Hepatocyte (in vitro differentiated cells): ENCODE measurements around the gene PPP1R15A. TPM values are rescaled to one million over a fixed set of nuclear protein-coding genes. Genes with fewer than 3 reads are reported as not detected.
"Not testable (repeated sequence)": the region's sequence is repeated elsewhere in the genome, so short reads cannot be mapped to it uniquely, and the experiment has no call there.

Source experiments
- DNase-seq: peaks from one replicate; pipeline ENCODE4 v3.0.0-alpha.2; 2016; ENCODE audit warnings: low spot score
- H2AFZ ChIP-seq: fragments of 200-600 bp; sonication (generic); 2 replicates; pipeline ENCODE4 v1.6.0; 2016; ENCODE audit warnings: antibody characterized with exemption, mild to moderate bottlenecking
- H3K27ac ChIP-seq: fragments of 200-600 bp; sonication (generic); 2 replicates; pipeline ENCODE4 v1.5.1; 2016; ENCODE audit warnings: mild to moderate bottlenecking
- H3K27me3 ChIP-seq: fragments of 200-600 bp; sonication (generic); 2 replicates; pipeline ENCODE4 v1.6.1; 2016
- H3K36me3 ChIP-seq: fragments of 200-600 bp; sonication (generic); replicated peaks from 2 replicates; pipeline ENCODE4 v1.5.1; 2016; ENCODE audit warnings: low read depth; ENCODE audit not compliant: insufficient read depth
- H3K4me1 ChIP-seq: fragments of 200-600 bp; sonication (generic); 2 replicates; pipeline ENCODE4 v1.5.1; 2016; ENCODE audit warnings: mild to moderate bottlenecking, moderate library complexity; ENCODE audit not compliant: insufficient read depth
- H3K4me2 ChIP-seq: fragments of 200-600 bp; sonication (generic); 2 replicates; pipeline ENCODE4 v1.6.0; 2016
- H3K4me3 ChIP-seq: fragments of 200-600 bp; sonication (generic); 2 replicates; pipeline ENCODE4 v1.5.1; 2016; ENCODE audit warnings: mild to moderate bottlenecking
- H3K79me2 ChIP-seq: fragments of 200-600 bp; sonication (generic); 2 replicates; pipeline ENCODE4 v1.6.0; 2017; ENCODE audit warnings: mild to moderate bottlenecking
- H3K9me2 ChIP-seq: fragments of 200-600 bp; sonication (generic); replicated peaks from 2 replicates; pipeline ENCODE4 v1.6.0; 2017; ENCODE audit warnings: mild to moderate bottlenecking; ENCODE audit not compliant: insufficient read depth
- H3K9me3 ChIP-seq: fragments of 200-600 bp; sonication (generic); 2 replicates; pipeline ENCODE4 v1.5.1; 2016; ENCODE audit warnings: low read depth, mild to moderate bottlenecking
- H4K20me1 ChIP-seq: fragments of 200-600 bp; sonication (generic); 2 replicates; pipeline ENCODE4 v1.6.0; 2016; ENCODE audit warnings: mild to moderate bottlenecking; ENCODE audit not compliant: insufficient read depth, poor library complexity, severe bottlenecking
- CTCF ChIP-seq: fragments of 200-600 bp; sonication (generic); IDR thresholded peaks from 2 replicates; pipeline ENCODE4 v1.5.1; 2016; ENCODE audit warnings: antibody characterized with exemption, mild to moderate bottlenecking; ENCODE audit not compliant: poor library complexity
- EZH2 ChIP-seq: fragments of 200-600 bp; sonication (generic); IDR thresholded peaks from 2 replicates; pipeline ENCODE4 v1.6.1; 2016; ENCODE audit warnings: antibody characterized with exemption, mild to moderate bottlenecking, borderline replicate concordance
- EZH2phosphoT487 ChIP-seq: fragments of 200-600 bp; sonication (generic); IDR thresholded peaks from one replicate; pipeline ENCODE4 v1.6.1; 2018; ENCODE audit warnings: antibody characterized with exemption, mild to moderate bottlenecking, low read depth, moderate library complexity; ENCODE audit not compliant: unreplicated experiment, severe bottlenecking
- WGBS: methylation state at CpG from one replicate; pipeline ENCODE4 v1.1.6; 2016; ENCODE audit warnings: low lambda C conversion rate; ENCODE audit errors: missing lambda C conversion rate; 5-methylcytosine and 5-hydroxymethylcytosine counted together
- polyA plus RNA-seq: library from polyadenylated mRNA; unstranded; fragments of >200 nt; fragmentation: Nextera tagmentation; extraction: Ambion mirVana; gene quantifications from 2 replicates; pipeline ENCODE4 v1.2.1, GENCODE V29; 2016
- total RNA-seq: library from RNA; depleted of rRNA; stranded (reverse); fragments of >200 nt; gene quantifications from 2 replicates; pipeline ENCODE4 v1.2.3, GENCODE V29; 2014

Gene PPP1R15A
- total and polyA plus RNA-seq, 2 experiments from 2014 or later: 83.1 to 172 TPM

DNA sequence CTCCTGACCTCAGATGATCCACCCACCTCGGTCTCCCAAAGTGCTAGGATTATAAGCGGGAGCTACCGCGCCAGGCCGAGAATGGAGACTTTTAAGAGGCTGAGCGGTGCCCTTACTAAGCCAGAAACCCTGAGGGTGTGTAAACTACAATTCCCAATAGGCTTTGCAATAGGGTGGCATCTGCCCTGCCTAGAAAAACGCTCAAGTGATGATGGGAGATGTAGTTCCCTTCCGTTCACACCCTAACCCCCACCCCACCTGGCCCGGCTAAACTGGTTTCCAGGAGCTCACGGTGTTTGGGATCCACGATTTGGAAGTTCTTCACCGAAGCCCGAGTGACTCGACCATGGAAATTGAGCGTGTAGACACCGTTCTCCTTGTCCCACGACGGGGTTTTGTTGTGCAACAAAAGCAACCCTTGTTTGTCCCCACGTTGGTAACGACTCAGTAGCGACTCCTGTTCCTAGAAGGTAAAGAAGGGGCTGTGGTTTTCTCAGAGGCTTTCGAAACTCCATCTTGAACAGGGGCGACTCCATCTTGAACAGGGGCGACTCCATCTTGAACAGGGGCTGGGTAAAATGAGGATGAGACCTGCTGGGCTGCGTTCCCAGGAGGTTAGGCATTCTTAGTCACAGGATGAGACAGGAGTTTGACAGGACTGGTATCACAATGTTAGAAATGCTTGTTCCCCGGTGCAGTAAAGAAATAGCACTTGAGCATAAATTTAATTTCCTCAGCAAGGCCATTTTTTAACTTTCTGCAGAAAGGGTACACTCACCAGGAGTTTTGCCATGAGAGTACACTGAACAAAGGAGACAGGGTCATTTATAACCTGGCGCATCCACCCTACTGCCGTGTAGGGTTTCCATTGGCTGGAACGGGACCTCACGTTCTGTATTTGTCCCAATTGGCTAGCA, 9.8 kb downstream of the PPP1R15A start:
- H3K9me2 ChIP-seq: no peaks in the 10 kb centered on the region
- peak; percentile 44 for DNase-seq
- TF ChIP-seq CTCF (no peak), EZH2phosphoT487 (no peak), EZH2 (no peak)
- no peaks in the 10 kb centered on the region for H3K36me3 ChIP-seq
- peaks cover 8% of the 10 kb centered on the region for H3K79me2 ChIP-seq
- H3K4me2 ChIP-seq: no peak overlapping the region
- no peaks in the 10 kb centered on the region for H3K9me3 ChIP-seq
- no peak overlapping the region for H3K4me3 ChIP-seq
- no peaks in the 10 kb centered on the region for H3K27me3 ChIP-seq
- WGBS: 75% methylated on average over 30 of the region's 30 CpGs
- H2AFZ ChIP-seq: no peak overlapping the region
- no peak overlapping the region for H3K27ac ChIP-seq
- no peaks in the 10 kb centered on the region for H4K20me1 ChIP-seq
- peaks cover 10% of the 10 kb centered on the region for H3K4me1 ChIP-seq

- Histone ChIP-seq H3K27me3 (no peaks in the 10 kb centered on the region), H4K20me1 (no peaks in the 10 kb centered on the region), H3K9me3 (no peaks in the 10 kb centered on the region), H3K4me3 (no peak overlapping the region), H2AFZ (no peak overlapping the region), H3K27ac (no peak overlapping the region), H3K79me2 (no peaks in the 10 kb centered on the region), H3K4me1 (peaks cover 4% of the 10 kb centered on the region), H3K36me3 (no peaks in the 10 kb centered on the region), H3K4me2 (no peak overlapping the region), H3K9me2 (no peaks in the 10 kb centered on the region)
- 98% methylated on average over 7 of the region's 7 CpGs for WGBS
- DNase-seq: no peak
- no peak for TF ChIP-seq EZH2phosphoT487
- TF ChIP-seq CTCF: no peak
- TF ChIP-seq EZH2: no peak
Measured at GRCh38 chr19:48883726-48884125, 11.5 kb downstream of the PPP1R15A start.

- peaks cover 6% of the 10 kb centered on the region for H3K4me1 ChIP-seq
- no peak overlapping the region for H2AFZ ChIP-seq
- no peaks in the 10 kb centered on the region for H4K20me1 ChIP-seq
- H3K27me3 ChIP-seq: no peaks in the 10 kb centered on the region
- H3K27ac ChIP-seq: no peak overlapping the region
- no peaks in the 10 kb centered on the region for H3K79me2 ChIP-seq
- H3K4me3 ChIP-seq: no peak overlapping the region
- no peak for DNase-seq
- WGBS: 94% methylated on average over 21 of the region's 21 CpGs
- H3K9me3 ChIP-seq: no peaks in the 10 kb centered on the region
- no peaks in the 10 kb centered on the region for H3K9me2 ChIP-seq
- no peaks in the 10 kb centered on the region for H3K36me3 ChIP-seq
- H3K4me2 ChIP-seq: no peak overlapping the region
- TF ChIP-seq EZH2 (no peak), CTCF (no peak), EZH2phosphoT487 (no peak)
Measured at GRCh38 chr19:48887861-48888612, 15.8 kb downstream of the PPP1R15A start.

GRCh38 chr19:48889496-48889895, 17.3 kb downstream of the PPP1R15A start:
- not testable (repeated sequence) for H3K27me3 ChIP-seq, DNase-seq, H3K4me1 ChIP-seq, H3K79me2 ChIP-seq, H3K4me2 ChIP-seq, H3K4me3 ChIP-seq, H4K20me1 ChIP-seq, H3K36me3 ChIP-seq, H3K9me3 ChIP-seq, H3K9me2 ChIP-seq, H2AFZ ChIP-seq
- H3K27ac ChIP-seq: peak overlapping the region; percentile 61
- 69% methylated on average over 2 of the region's 3 CpGs for WGBS
